ENCODE data around the gene VMP1.

The VMP1 gene

DNA sequence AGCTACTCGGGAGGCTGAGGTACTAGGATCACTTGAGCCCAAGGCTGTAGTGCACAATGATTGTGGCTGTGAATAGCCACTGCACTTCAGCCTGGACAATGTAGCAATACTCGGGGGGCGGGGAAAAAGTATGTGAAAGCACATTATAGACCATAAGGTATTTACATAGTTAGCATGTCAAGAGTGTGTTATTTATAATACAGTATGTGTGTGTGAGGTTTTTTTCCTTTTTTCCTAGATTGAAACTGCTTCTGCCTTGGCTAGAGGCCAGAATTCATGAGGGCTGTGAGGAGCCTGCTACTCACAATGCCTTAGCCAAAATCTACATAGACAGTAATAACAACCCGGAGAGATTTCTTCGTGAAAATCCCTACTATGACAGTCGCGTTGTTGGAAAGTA is 30.7 kb upstream of the VMP1 start:
- DNase-seq (ENCODE audit: low read depth): no peak
- TF ChIP-seq, protein P1, sequence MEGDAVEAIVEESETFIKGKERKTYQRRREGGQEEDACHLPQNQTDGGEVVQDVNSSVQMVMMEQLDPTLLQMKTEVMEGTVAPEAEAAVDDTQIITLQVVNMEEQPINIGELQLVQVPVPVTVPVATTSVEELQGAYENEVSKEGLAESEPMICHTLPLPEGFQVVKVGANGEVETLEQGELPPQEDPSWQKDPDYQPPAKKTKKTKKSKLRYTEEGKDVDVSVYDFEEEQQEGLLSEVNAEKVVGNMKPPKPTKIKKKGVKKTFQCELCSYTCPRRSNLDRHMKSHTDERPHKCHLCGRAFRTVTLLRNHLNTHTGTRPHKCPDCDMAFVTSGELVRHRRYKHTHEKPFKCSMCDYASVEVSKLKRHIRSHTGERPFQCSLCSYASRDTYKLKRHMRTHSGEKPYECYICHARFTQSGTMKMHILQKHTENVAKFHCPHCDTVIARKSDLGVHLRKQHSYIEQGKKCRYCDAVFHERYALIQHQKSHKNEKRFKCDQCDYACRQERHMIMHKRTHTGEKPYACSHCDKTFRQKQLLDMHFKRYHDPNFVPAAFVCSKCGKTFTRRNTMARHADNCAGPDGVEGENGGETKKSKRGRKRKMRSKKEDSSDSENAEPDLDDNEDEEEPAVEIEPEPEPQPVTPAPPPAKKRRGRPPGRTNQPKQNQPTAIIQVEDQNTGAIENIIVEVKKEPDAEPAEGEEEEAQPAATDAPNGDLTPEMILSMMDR (IDR thresholded peaks at IDR 0.05; ENCODE audit: low read length, missing control alignments): no peak
- H3K4me3 ChIP-seq (replicated peaks; ENCODE audit: low read depth, low read length): no peak overlapping the region

DNA sequence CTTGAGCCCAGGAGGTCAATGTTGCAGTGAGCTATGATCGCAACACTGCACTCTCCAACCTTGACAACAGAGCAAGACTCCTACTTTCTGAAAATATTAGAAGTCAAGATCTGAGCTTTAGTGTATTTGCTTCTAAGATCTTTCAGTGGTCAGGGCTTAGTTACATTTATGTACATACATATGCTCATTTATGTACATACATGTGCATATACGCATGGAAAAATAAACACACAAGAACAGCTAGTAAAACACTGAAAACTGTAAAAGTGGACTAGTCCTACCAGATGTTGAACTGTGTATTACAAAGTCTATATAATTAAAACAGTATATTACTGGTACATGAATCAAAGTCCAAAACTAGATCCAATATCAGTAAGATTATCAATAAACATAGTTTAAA is 28.5 kb upstream of the VMP1 start:
- TF ChIP-seq, protein P1 (IDR thresholded peaks at IDR 0.05; ENCODE audit: low read length, missing control alignments): no peak
- no peak overlapping the region for H3K4me3 ChIP-seq (replicated peaks; ENCODE audit: low read depth, low read length)
- DNase-seq (ENCODE audit: low read depth): no peak

DNA sequence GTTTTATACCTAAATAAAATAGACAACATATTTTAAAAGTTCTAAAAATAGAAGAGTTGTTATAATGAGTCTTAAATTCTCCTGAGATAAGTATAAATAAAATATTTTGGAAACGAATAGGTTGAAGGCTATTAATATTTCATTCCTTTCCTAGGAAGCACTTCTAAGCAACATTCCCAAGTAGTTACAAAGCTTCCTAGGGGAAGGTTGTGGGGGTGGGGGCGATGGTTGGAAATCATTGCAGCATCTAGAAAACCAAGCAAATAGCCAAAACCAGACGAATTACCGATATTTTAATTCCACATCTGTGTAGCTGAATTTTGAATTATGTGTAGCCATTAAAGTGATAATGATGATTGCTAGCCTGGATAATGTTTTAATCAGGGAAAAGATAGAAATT is 27.1 kb upstream of the VMP1 start:
- DNase-seq (ENCODE audit: low read depth): no peak
- H3K4me3 ChIP-seq (replicated peaks; ENCODE audit: low read depth, low read length): no peak overlapping the region
- TF ChIP-seq, protein P1 (IDR thresholded peaks at IDR 0.05; ENCODE audit: low read length, missing control alignments): no peak

DNA sequence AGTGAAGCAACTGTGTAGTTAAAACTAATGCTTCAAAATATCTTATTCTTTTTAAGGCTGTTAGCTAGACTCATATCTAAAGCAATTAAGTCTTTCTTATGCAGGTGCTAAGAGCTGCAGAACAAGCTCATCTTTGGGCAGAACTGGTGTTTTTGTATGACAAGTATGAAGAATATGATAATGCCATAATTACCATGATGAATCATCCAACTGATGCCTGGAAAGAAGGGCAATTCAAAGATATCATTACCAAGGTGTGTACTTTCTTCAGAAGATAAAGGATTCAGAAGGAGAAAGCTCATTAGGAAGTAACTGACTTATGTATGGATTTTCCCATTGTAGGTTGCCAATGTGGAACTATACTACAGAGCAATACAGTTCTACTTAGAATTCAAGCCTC is 24.2 kb upstream of the VMP1 start:
- TF ChIP-seq, protein P1 (IDR thresholded peaks at IDR 0.05; ENCODE audit: low read length, missing control alignments): no peak
- no peak for DNase-seq (ENCODE audit: low read depth)
- H3K4me3 ChIP-seq (replicated peaks; ENCODE audit: low read depth, low read length): no peak overlapping the region

DNA sequence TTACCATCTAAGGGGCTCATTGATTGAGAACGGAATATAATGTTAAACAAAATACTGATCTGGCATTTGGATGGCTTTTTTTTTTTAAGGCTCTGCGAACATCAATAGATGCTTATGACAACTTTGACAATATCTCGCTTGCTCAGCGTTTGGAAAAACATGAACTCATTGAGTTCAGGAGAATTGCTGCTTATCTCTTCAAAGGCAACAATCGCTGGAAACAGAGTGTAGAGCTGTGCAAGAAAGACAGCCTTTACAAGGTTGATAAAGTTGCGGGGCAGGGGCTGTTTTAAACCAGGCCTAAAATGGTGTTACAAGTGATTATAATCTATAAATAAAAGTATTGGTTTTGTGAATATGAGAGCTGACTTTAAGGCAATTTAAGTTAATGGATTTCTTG is 22.5 kb upstream of the VMP1 start:
- no peak overlapping the region for H3K4me3 ChIP-seq (replicated peaks; ENCODE audit: low read depth, low read length)
- TF ChIP-seq, protein P1 (IDR thresholded peaks at IDR 0.05; ENCODE audit: low read length, missing control alignments): no peak
- no peak for DNase-seq (ENCODE audit: low read depth)

DNA sequence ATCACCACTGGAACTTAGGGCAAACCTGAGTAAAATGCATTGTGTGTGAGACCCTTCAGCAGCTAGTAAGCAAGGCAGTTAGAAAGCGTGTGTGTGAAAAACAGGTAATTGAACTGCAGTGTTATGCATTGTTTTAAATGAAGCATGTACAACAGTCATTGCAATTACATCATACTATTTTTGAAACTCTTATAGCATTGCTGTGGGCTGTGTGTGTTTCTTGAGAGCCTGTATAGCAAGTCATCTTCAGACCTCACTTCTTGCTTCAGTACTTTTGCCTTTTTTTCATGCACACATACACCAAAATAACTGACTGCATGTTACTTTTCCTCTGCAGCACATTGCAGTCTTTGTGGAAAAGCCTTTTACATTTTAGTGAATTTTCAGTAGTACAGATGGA is 19.4 kb upstream of the VMP1 start:
- TF ChIP-seq, protein P1 (IDR thresholded peaks at IDR 0.05; ENCODE audit: low read length, missing control alignments): no peak
- DNase-seq (ENCODE audit: low read depth): no peak
- no peak overlapping the region for H3K4me3 ChIP-seq (replicated peaks; ENCODE audit: low read depth, low read length)

DNA sequence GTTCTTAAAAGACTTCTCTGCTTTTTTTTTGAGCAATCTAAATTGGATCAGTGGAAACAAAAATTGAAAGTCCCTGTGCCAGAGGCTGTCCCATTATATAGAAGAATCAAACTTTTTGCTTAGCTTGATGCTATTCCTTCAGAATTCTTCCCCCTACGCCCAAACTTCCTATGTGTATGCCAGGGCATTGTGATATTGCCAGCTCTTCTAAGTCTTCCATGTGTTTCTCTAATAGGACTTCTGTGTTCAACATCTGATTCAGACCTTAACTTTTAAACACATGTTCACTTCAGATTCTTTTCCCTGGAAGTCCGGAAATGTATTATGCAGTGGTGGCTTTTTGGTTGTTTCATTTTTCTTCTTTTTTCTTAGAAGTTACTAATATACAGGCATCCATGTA is 19.0 kb upstream of the VMP1 start:
- H3K4me3 ChIP-seq (replicated peaks; ENCODE audit: low read depth, low read length): no peak overlapping the region
- TF ChIP-seq, protein P1 (IDR thresholded peaks at IDR 0.05; ENCODE audit: low read length, missing control alignments): no peak
- no peak for DNase-seq (ENCODE audit: low read depth)
